ENCODE measurements around the gene ACSL4.
"Not testable (repeated sequence)": the region's sequence is repeated elsewhere in the genome, so short reads cannot be mapped to it uniquely, and the experiment has no call there.

ACSL4 gene

GRCh38 chrX:109732807-109733612 lies at the start of gene ACSL4:
TSS of gene ACSL4 (minus strand) at chrX:109733257. CDS start at chrX:109683363, 49,894 bp downstream.
- DNase-seq, result peak; percentile 67 to 74

GRCh38 chrX:109777749-109778148 lies 44.7 kb upstream of the ACSL4 start:
- DNase-seq, result no peak

- DNase-seq, result no peak
These were observed 43.9 kb upstream of the ACSL4 start for GRCh38 chrX:109776986-109777385.

- no peak for DNase-seq
These were observed 43.4 kb upstream of the ACSL4 start for GRCh38 chrX:109776432-109776831.

GRCh38 chrX:109775386-109775785 lies 42.3 kb upstream of the ACSL4 start:
- no peak for DNase-seq

- DNase-seq, result peak; percentile 7
These were observed 41.6 kb upstream of the ACSL4 start for GRCh38 chrX:109774706-109775105.

- no peak for DNase-seq
These were observed 41.1 kb upstream of the ACSL4 start for GRCh38 chrX:109774136-109774535.

GRCh38 chrX:109773374-109773773 lies 40.3 kb upstream of the ACSL4 start:
- no peak for DNase-seq

GRCh38 chrX:109770780-109771179 lies 37.7 kb upstream of the ACSL4 start:
- no peak for DNase-seq

- no peak for DNase-seq
These were observed 27.8 kb upstream of the ACSL4 start for GRCh38 chrX:109760922-109761250.

- no peak for DNase-seq
These were observed 27.3 kb upstream of the ACSL4 start for GRCh38 chrX:109760209-109760921.

GRCh38 chrX:109753256-109753655 lies 20.2 kb upstream of the ACSL4 start:
- no peak for DNase-seq

GRCh38 chrX:109751698-109752097 lies 18.6 kb upstream of the ACSL4 start:
- no peak for DNase-seq

GRCh38 chrX:109749207-109749606 lies 16.1 kb upstream of the ACSL4 start:
- DNase-seq, result no peak

- no peak for DNase-seq
These were observed 14.6 kb upstream of the ACSL4 start for GRCh38 chrX:109747681-109748080.

GRCh38 chrX:109742722-109743121 lies 9.7 kb upstream of the ACSL4 start:
- no peak for DNase-seq

GRCh38 chrX:109740896-109741295 lies 7.8 kb upstream of the ACSL4 start:
- DNase-seq, result not testable (repeated sequence)

GRCh38 chrX:109740433-109740809 lies 7.4 kb upstream of the ACSL4 start:
- DNase-seq, result no peak

GRCh38 chrX:109739625-109740432 lies 6.8 kb upstream of the ACSL4 start:
- DNase-seq, result peak; percentile 49 to 69

- no peak for DNase-seq
These were observed 2.2 kb upstream of the ACSL4 start for GRCh38 chrX:109735202-109735744.

- no peak for DNase-seq
These were observed 591 bp upstream of the ACSL4 start for GRCh38 chrX:109733613-109734083.

GRCh38 chrX:109732017-109732801 lies 848 bp downstream of the ACSL4 start:
- DNase-seq, result peak; percentile 14 to 34
